ENCODE measurements around the gene BBS9.

GRCh38 chr7:33530664-33531063, 401.3 kb downstream of the BBS9 start:
- no peak for TF ChIP-seq EZH2 (IDR thresholded peaks at IDR 0.05; ENCODE audit: borderline replicate concordance, insufficient read depth, low read depth, low read length, poor library complexity, severe bottlenecking)
- TF ChIP-seq, protein P1, sequence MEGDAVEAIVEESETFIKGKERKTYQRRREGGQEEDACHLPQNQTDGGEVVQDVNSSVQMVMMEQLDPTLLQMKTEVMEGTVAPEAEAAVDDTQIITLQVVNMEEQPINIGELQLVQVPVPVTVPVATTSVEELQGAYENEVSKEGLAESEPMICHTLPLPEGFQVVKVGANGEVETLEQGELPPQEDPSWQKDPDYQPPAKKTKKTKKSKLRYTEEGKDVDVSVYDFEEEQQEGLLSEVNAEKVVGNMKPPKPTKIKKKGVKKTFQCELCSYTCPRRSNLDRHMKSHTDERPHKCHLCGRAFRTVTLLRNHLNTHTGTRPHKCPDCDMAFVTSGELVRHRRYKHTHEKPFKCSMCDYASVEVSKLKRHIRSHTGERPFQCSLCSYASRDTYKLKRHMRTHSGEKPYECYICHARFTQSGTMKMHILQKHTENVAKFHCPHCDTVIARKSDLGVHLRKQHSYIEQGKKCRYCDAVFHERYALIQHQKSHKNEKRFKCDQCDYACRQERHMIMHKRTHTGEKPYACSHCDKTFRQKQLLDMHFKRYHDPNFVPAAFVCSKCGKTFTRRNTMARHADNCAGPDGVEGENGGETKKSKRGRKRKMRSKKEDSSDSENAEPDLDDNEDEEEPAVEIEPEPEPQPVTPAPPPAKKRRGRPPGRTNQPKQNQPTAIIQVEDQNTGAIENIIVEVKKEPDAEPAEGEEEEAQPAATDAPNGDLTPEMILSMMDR (IDR thresholded peaks at IDR 0.05), result no peak

All from B cell (primary cell).